GM21723 (cell line): ENCODE measurements around the gene SFN.
"Not testable (repeated sequence)": the region's sequence is repeated elsewhere in the genome, so short reads cannot be mapped to it uniquely, and the experiment has no call there.

ENCODE experiments used
- ATAC-seq: cut with Tn5 transposase; IDR thresholded peaks from one replicate; pipeline ENCODE4 v1.9.1; 2021; ENCODE audit warnings: mild to moderate bottlenecking, moderate library complexity; ENCODE audit not compliant: unreplicated experiment

SFN gene

GRCh38 chr1:26862781-26863684 is at the start of gene SFN:
SFN (plus strand) TSS chr1:26863149; CDS start chr1:26863213, 64 bp downstream.
- no peak for ATAC-seq

GRCh38 chr1:26814377-26814776 is 48.6 kb upstream of the SFN start:
- ATAC-seq: no peak

- ATAC-seq: no peak
These were observed 48.1 kb upstream of the SFN start for GRCh38 chr1:26814893-26815292.

- ATAC-seq: peak; percentile 97
These were observed 42.1 kb upstream of the SFN start for GRCh38 chr1:26820784-26821269.

- no peak for ATAC-seq
These were observed 40.1 kb upstream of the SFN start for GRCh38 chr1:26822737-26823395.

GRCh38 chr1:26824731-26825130 is 38.2 kb upstream of the SFN start:
- no peak for ATAC-seq

GRCh38 chr1:26826261-26827105 is 36.5 kb upstream of the SFN start, which contains the start of gene ZDHHC18:
ZDHHC18 (plus strand) TSS chr1:26826688; CDS start chr1:26826805, 117 bp downstream.
- peak; percentile 73 for ATAC-seq

- ATAC-seq: no peak
These were observed 35.8 kb upstream of the SFN start for GRCh38 chr1:26827106-26827604.

- ATAC-seq: no peak
These were observed 35.3 kb upstream of the SFN start for GRCh38 chr1:26827663-26828062.

GRCh38 chr1:26828411-26828991 is 34.4 kb upstream of the SFN start:
- no peak for ATAC-seq

GRCh38 chr1:26829184-26829911 is 33.6 kb upstream of the SFN start:
- no peak for ATAC-seq

GRCh38 chr1:26831059-26831458 is 31.9 kb upstream of the SFN start:
- ATAC-seq: no peak

GRCh38 chr1:26831546-26832248 is 31.3 kb upstream of the SFN start:
- ATAC-seq: no peak

- ATAC-seq: no peak
These were observed 30.5 kb upstream of the SFN start for GRCh38 chr1:26832249-26832960.

- peak; percentile 84 for ATAC-seq
These were observed 29.2 kb upstream of the SFN start for GRCh38 chr1:26833432-26834405.

GRCh38 chr1:26837665-26838064 is 25.3 kb upstream of the SFN start:
- not testable (repeated sequence) for ATAC-seq
